GM18526 (cell line): ENCODE measurements around the gene CRABP2.

Experiments
- POLR2A ChIP-seq: IDR thresholded peaks from 3 replicates; pipeline ENCODE4 v1.6.1; 2011; ENCODE audit not compliant: insufficient read length; ENCODE audit errors: extremely low read depth

CRABP2 gene

DNA sequence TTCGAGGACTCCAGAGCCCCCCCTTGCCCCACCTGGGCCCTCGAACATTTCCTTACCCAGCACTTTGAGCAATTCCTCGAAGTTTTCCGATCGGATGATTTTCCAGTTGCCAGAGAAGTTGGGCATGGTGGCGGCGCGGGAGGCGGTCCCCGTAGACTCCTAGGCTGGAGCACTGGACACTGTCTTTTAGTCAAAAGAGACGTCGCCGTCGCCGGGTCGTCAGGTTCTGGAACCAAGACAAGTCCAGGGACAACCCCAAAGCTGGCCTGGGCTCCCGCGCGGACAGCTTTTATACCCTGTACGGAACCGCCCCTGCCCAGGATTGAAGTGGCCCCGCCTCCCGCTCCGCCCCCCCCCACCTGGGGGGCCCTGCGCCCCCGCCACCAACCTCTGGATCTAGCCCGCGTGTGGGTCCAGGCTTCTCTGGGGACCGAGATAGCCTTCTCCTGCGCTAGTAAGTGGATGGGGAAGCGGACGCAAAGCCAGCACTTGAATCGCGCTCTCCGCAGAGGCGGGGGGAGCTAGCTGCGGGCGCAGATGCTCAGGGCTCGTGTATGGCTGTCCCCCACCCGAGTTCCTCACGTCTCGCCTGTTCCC is at the start of gene CRABP2:
TSS of gene CRABP2 (minus strand) at position 263 of the 597 bp plus-strand sequence. CDS start at position 126, 137 bp downstream.
- no peak for TF ChIP-seq POLR2A

DNA sequence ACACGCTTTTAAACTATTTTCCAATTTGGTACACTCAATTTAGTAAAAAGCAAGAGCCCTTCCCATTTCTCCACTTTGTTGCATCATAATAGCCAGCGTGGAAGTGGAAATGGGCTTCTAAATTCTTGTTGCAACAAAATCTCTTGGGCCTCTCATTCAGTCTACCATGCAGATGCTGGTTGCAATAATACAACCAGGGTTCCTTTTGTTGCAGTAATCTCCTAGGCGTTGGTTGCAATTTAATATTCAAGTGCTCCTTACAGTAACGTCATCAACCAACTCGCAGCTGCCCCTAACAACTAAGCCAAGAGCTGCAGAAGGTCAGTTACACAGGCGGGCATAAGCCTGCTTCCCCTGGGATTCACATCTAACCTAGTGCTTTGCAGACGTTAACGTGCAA is 48.8 kb upstream of the CRABP2 start:
- no peak for TF ChIP-seq POLR2A

DNA sequence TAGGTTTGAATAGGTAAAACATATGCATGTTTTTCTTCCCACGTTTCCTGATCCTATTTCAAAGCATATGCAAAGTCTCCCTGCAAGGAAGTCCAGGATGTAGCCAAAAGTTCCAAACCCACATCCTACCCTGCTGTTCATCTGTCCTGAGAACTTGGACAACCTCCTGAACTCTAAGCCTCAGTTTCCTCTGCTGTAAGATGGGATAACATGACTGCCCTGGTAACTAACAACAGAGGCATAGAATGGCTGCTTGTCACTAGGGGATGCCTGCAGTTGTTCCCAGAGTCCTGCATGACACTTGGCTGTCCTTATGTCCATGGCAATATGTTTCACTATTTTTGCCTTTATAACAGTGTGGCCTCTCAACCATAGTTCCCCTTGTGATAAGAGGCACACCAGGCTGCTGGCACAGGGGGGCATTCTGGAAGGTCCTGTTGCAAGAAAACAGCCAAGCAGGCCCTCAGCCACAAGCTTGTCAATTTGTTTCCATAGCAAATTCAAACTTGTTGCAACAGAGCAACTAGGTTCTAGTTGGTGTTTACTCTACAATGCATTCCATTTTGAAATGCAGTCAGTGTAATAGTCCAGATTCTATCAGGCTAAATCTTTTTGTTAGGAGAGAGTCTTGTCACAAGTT is 47.6 kb upstream of the CRABP2 start:
- no peak for TF ChIP-seq POLR2A

DNA sequence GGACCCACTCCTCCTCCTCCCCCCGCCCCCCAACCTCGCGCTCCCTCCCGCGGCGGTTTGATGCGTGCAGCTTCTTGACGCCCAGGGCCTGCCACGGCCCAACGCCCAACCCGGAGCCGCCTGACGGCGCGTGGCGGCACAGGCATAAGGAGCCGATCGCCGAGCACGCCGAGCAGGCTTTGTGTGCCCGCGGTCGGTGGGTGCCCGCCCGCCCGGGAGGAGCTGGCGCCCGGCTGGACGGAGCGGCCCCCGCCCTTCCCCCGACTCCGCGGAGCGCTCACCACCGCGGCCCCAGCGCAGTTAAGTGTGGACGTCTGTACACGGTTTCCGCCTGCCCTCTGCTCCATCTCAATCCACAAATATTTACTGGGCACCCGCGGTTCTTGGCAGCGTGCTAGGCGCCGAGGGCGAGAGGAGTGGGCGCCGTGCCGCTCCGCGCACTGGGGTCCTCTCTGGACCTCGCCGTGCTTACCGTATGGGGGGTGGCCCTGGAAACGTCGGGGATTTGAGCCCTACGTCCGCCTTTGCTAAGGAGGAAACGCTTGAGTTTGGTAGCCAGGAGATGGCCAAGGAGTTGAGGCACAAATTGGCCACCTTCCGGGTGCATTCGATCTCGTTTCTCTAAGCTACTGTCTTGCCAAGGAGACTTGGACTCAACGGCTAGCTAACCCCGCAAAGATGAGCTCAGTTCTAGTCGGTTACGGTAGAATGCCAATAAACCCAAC is 46.5 kb upstream of the CRABP2 start:
- peak; percentile 78 for TF ChIP-seq POLR2A

DNA sequence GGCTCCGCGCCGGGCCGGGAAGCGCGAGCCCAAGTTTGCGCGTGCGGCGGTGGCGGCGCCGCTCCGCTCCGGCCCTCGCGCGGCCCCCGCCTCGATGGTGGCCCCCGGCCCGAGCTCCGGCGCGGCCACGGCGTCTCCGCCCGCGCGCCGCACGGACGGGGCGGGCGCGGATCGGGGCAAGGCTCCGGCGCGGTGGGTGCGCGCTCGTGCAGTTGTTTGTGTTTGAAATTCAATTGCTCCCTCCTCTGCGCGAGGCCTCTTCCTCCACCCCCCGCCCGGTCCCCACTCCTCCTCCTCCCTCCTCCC is 46.0 kb upstream of the CRABP2 start, which contains the start of gene HDGF:
TSS of gene HDGF (minus strand) at position 225 of the 306 bp plus-strand sequence. CDS start 246 bp downstream, outside the sequence.
- TF ChIP-seq POLR2A: no peak

DNA sequence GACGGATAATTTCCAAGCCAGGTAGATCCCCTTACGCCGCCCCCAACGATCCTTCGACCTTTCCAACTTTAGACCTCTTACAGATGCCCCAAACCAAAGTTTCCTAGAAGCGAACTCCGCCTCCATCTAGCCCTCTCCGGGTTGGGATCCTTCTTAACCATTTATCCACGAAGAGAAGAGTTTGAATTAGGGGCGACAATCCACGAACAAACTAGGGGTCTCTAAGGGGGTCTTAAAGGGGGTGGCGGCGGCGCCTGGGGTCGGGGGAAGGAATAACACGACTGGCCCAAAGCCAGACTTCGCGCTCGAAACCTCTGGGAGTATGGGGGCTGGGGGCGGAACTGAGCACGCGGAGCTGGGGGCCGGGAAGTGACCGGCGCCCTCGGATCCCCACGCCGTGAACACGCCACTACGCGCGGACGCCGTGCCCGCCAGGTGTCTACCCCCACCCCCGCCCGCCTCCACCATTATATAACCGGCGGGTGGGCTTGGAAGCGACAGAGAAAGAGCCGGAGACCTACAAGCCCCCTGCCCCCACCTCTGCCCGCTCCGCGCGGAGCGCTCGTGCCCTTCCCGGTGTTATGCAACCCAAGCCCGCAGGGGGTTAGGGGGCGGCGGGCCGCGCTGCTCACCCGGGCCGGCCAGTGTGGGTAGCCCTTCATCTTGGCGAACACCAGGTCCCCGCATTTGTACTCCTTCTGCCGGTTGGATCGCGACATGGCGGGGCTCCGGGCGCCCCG is 45.5 kb upstream of the CRABP2 start:
- TF ChIP-seq POLR2A: no peak

DNA sequence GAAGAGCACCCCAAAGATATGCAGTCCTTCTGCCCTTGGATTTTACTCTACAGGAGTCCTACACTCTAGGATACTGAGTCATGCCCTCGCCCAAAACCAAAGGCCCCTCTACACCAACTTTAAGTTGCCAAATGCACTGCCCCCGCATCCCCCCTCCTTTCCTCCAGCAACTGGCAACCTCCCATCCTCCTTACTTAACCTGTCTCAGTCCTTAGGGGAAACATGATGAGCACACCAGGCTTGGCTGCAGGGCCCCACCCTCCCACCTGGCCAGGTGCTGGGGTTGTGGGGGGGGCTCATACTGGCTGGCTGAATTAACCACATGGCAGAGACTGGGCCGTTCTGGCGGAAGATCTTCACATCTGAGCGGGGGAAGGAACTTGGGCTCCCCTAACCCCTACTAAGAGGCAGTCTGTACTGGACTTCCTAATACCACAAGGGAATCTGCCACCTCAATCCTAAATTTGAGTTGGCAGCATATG is 44.8 kb upstream of the CRABP2 start:
- no peak for TF ChIP-seq POLR2A

DNA sequence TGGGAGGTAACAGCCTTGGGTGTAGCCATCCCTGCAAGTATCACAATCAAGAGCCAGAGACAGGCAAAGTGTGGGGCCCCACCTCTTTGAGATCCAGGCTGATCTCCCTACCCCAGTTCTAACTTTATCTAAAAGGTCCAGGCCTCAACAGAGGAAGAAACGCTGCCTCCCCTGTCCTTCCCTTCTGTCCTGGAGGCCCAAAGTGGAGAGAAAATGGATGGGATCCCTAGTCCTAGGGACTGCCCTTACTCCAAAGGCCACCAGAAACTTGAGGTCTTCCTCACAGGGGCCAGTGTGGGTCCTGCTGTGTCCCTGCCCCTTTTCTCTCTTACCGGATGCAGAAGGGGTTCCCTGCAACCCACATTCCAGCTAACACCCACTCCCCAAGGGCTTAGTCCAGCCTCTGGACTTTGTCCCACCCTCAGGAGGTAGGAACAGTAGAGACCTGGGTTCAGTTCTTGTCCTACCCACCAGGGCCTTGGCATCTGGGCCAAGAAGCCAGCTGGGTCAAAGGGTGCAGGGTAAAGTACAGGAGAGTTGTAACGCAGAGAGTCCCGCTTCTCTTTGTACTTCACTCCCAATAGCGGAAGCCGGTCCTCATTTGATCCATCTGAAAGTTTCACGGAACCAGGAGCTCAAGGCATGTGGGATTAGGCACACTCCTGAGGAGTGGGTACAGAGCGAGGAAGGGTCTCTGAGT is 44.2 kb upstream of the CRABP2 start:
- TF ChIP-seq POLR2A: peak; percentile 4

DNA sequence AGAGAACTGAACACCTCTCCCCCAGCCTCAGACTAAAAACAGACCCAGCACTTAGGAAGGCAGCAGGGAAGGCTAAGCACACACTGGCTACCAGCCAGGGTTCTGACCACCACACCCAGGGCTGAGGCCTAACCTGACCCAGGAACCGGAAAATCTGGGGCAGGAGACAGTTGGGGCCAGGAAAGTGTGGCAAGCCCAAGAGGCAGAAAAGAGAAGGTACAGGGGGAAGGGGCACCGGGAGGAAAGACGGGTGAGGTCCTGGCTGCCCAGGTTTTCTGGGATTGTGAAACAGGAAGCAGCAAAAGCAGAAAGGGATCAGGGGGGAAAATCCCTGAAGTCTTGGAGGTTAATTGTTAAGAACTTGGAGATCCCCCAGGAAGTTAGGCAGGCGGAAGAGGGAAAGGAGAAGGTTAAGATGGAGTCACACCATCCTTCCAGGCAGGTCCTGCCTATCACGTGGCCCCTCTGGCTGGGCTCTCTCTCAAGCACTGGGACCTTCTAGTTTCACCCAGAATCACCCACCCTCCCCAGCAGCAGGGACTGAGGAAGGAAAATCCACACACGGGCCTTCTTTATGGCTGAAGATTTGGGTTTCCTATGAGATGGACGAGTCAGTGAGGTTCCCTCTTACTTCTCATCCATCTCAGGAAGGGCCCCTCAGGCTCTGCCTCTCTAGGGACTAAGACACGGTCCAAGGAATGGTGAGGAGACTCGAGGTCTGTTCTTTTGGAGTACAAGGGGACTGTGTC is 43.5 kb upstream of the CRABP2 start:
- TF ChIP-seq POLR2A: no peak

DNA sequence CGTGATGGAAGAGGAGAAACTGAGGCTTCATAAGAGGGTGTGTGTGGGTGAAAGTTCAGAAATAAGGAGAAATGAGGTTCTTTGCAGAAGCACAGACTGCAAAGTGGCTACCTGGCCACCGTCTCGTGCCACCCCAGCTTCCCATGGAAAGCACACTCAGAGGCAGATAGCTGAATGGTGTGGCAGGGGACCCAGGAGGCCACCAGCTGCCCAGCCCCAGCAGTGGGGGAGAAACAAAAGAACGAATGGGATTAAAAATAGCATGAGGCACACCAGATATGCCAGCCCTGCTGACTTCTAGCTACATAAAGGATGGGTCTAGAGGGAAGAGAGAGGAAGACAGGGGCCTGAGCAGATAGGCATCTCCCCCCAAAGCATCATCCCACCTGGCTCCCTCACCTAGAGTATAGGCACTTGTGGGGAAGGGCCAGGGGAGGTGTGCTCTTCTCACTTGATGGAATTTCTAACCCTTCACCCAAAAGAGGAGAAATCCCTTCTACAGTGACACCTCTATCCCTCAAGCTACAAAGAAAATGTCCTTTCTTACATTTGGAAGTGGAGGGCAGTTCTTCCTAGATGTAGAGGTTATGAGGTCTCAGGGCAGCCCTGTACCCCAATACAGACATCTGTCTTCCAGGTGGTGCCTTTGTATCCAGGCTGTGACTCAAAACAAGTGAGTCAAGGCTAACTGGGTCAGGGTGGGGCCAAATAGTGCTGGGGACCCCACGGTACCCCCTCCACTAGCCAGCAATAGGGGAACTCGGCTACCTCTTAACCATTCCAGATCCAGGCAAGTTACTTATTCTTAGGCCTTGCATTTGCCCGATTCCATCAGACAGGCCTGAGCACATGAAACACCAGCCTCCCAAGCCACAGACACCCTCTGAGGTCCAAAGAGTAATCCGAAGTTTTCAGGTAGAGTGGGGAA is 42.6 kb upstream of the CRABP2 start:
- no peak for TF ChIP-seq POLR2A

DNA sequence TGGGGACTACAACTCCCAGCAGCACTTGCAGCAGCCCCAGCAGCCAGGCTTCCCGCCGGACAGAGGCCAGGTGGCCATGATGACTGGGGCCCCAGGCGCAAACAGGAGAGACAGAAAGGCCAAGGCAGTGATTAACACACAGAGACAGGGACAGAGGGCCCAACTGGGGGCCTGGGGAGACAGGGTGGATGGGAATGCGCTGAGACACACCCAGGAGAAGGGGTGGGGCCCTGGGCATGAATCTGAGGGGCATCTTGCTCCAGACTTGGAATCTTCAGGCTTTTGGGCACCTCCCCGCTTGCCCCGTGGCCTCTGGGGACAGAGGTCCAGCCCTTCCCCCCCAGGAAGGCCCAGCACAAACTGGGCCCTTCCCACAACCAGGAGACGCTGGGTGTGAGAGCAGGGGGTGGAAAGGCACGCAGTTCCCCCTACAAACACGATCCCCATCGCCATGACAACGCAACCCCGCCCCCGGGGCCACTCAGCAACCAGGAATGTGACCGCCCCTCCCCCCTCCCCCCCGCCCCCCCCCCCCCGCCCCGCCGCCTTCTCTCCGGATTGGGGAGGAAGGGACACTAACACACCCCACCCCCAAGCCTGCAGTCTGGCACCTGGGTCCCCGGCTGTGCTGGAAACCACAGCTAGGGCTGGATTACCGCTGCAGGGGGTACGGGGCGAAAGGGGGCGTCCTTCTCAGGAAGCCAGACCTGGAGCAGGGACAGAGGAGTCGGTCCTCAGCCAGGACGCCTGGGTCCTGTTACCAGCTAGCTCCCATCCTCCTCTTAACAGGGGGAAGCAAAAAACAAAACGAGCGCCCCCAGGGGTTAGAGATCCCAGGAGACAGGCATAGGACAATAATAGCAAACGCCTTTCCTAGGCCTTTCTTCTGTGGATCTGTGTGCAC is 41.6 kb upstream of the CRABP2 start:
- no peak for TF ChIP-seq POLR2A

DNA sequence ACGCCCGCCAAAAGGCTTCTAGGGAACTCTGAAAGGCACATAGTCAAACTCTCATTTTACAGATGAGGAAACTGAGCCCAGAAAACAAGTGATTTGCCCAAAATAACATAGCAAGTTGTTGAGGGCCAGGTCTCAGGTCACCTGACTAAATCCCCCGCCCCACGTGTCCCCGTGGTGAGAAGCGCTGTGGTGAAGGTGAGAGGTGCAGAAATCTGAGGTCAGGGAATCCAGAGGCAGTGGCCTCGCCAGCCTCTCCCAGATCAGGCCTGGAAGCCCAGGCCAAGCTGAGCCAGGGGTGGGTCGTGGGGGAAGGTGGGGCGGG is 41.0 kb upstream of the CRABP2 start:
- no peak for TF ChIP-seq POLR2A

DNA sequence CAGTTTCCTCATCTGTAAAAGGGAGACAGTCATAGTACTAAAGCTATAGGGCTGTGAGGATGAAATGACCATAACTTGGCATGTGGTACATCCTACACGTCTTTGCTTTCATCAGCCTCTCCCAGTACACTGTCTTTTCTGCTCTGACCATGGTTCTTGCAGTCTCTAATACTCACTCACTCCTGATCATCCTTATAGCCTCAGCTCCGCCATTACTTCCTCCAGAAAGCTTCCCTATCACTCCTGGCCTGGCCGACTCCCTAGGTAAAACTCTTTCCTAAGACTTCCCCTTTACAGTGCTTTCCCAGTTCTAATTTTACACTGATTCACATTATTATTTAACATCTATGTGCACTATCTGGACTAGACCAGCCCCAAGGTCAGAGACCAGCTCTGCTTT is 40.5 kb upstream of the CRABP2 start:
- no peak for TF ChIP-seq POLR2A
